IPS-20b (cell line): Measurements from ENCODE around the gene CHST7.

Source experiments
- H3K27ac ChIP-seq: one replicate; pipeline ENCODE4 v1.5.1; 2013; ENCODE audit warnings: low read length
- H3K27me3 ChIP-seq: 2 replicates; pipeline ENCODE4 v1.6.1; 2013; ENCODE audit warnings: mild to moderate bottlenecking, low read length, inconsistent platforms; ENCODE audit not compliant: insufficient read depth
- H3K36me3 ChIP-seq: 2 replicates; pipeline ENCODE4 v1.6.1; 2013; ENCODE audit warnings: low read depth, mild to moderate bottlenecking, inconsistent platforms, low read length, moderate library complexity; ENCODE audit not compliant: insufficient read depth
- H3K4me1 ChIP-seq: 2 replicates; pipeline ENCODE4 v1.6.1; 2013; ENCODE audit warnings: mild to moderate bottlenecking, control low read depth, inconsistent platforms, low read length, moderate library complexity; ENCODE audit not compliant: insufficient read depth
- H3K4me3 ChIP-seq: 2 replicates; pipeline ENCODE4 v1.5.1; 2013; ENCODE audit warnings: mild to moderate bottlenecking, low read length, inconsistent platforms
- H3K9ac ChIP-seq: 2 replicates; pipeline ENCODE4 v1.6.1; 2013; ENCODE audit warnings: low read depth, mild to moderate bottlenecking, inconsistent platforms, low read length, moderate library complexity
- H3K9me3 ChIP-seq: 2 replicates; pipeline ENCODE4 v1.6.1; 2013; ENCODE audit warnings: mild to moderate bottlenecking, low read depth, low read length, inconsistent platforms; ENCODE audit not compliant: insufficient read depth

The CHST7 gene

GRCh38 chrX:46574774-46575381 is 1.3 kb downstream of the CHST7 start:
- peak overlapping the region; percentile 89 for H3K4me3 ChIP-seq

GRCh38 chrX:46575586-46575985 is 2.0 kb downstream of the CHST7 start:
- Histone ChIP-seq H3K9ac (peak overlapping the region; percentile 73; the same call in 1 of the 2 replicates), H3K4me1 (no peaks in the 10 kb centered on the region; the same call in 1 of the 2 replicates), H3K27me3 (peaks cover 18% of the 10 kb centered on the region; the same call in 1 of the 2 replicates), H3K27ac (no peak overlapping the region), H3K36me3 (peaks cover 5% of the 10 kb centered on the region; the same call in 1 of the 2 replicates), H3K4me3 (peak overlapping the region; percentile 89), H3K9me3 (no peaks in the 10 kb centered on the region)

More at GRCh38 chrX:46574774-46575381, 1.3 kb downstream of the CHST7 start:
- H3K9ac ChIP-seq = peak overlapping the region; percentile 73; the same call in 1 of the 2 replicates
- H3K4me1 ChIP-seq = no peaks in the 10 kb centered on the region; the same call in 1 of the 2 replicates
- peaks cover 5% of the 10 kb centered on the region; the same call in 1 of the 2 replicates for H3K36me3 ChIP-seq
- no peak overlapping the region for H3K27ac ChIP-seq
- no peaks in the 10 kb centered on the region for H3K9me3 ChIP-seq
- peaks cover 18% of the 10 kb centered on the region; the same call in 1 of the 2 replicates for H3K27me3 ChIP-seq

DNA sequence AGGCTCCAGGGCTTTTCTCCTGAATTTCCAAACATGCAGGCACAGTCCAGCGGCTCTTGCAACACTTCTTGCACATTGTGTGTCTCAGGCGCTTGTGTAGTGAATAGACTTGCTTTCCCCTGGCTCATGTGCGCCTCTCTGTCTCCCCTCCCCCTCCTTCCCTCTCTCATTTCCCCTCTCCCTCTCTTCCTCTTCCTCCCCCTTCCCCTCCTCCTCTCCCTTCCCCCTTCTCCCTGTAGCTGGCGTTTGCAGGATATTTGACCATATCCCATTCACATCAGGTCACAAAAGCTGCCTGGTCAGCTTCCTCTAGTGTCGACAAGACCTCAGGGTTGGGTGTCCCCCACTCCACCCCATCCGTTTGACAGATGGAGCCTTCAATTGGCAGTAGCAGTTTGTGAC is 2.4 kb downstream of the CHST7 start:
- peaks cover 5% of the 10 kb centered on the region; the same call in 1 of the 2 replicates for H3K36me3 ChIP-seq
- peaks cover 18% of the 10 kb centered on the region; the same call in 1 of the 2 replicates for H3K27me3 ChIP-seq
- no peaks in the 10 kb centered on the region for H3K9me3 ChIP-seq
- no peaks in the 10 kb centered on the region; the same call in 1 of the 2 replicates for H3K4me1 ChIP-seq
- H3K27ac ChIP-seq = no peak overlapping the region
- H3K4me3 ChIP-seq = peak overlapping the region; percentile 89
- peak overlapping the region; percentile 73; the same call in 1 of the 2 replicates for H3K9ac ChIP-seq

DNA sequence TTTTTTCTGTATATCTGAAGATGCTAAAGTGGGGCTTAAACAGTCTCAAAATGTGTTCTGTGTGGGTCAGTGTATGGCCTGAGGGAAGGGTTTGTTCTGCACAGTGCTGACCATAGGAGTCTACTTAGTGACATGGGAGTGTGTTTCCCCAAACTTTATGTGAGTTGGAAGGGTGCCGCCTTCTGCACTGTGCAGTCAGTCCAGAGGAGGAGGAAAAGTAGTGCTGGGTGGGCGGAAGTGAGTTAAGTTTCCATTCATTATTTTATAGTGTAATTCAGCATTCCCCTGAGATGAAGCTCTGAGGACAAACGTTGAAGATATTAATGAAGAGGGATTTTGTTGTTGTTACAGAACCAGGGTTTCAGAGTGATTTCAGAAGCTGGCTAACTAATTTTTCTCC is 2.9 kb downstream of the CHST7 start:
- peak overlapping the region; percentile 89 for H3K4me3 ChIP-seq
- H3K27ac ChIP-seq = no peak overlapping the region
- H3K27me3 ChIP-seq = peaks cover 18% of the 10 kb centered on the region; the same call in 1 of the 2 replicates
- no peaks in the 10 kb centered on the region; the same call in 1 of the 2 replicates for H3K4me1 ChIP-seq
- H3K36me3 ChIP-seq = peaks cover 5% of the 10 kb centered on the region; the same call in 1 of the 2 replicates
- no peaks in the 10 kb centered on the region for H3K9me3 ChIP-seq
- H3K9ac ChIP-seq = peak overlapping the region; percentile 73; the same call in 1 of the 2 replicates

DNA sequence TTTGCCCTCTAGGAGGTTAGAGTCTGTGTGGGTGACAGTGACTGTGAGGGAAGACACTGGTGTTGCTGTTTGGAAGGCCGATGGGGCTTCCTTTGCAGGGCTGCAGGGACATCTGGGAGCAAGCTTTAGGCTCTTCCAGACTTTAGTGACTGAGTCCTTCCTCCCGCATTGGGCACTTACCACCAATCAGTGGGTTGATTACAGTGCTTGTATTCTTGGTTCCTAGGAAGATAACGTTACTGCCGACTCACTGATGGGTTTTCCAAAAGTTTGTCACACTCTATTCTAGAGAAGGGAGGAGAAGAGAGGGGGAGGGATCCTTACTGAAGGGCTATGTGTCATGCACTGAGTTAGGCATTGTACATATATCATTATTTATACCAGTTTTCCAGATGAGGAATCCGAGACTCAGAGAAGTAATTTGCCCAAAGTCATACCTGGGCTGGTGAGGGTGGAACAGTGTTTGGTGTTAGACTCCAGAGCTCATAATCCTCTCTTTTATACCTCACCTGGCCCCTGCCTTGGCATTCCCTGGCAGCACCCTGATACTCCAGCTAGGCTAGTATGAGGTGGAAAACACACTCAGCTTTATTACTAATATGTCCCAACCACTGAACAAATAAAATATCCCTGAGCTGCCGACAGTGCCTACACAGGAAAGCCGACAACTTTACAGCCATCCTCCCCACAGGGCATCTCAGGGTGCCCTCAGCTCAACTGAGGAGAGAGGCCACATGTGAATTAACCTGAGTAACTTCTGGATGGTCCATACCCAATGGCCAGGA is 3.8 kb downstream of the CHST7 start:
- Histone ChIP-seq H3K4me3 (peak overlapping the region; percentile 89; the same call in 1 of the 2 replicates), H3K36me3 (peaks cover 5% of the 10 kb centered on the region; the same call in 1 of the 2 replicates), H3K4me1 (peaks cover 3% of the 10 kb centered on the region; the same call in 1 of the 2 replicates), H3K27ac (no peak overlapping the region), H3K27me3 (peaks cover 18% of the 10 kb centered on the region; the same call in 1 of the 2 replicates), H3K9ac (no peak overlapping the region), H3K9me3 (no peaks in the 10 kb centered on the region)

- Histone ChIP-seq H3K4me3 (no peak overlapping the region), H3K27me3 (peaks cover 18% of the 10 kb centered on the region; the same call in 1 of the 2 replicates), H3K36me3 (peaks cover 5% of the 10 kb centered on the region; the same call in 1 of the 2 replicates), H3K9me3 (no peaks in the 10 kb centered on the region), H3K27ac (no peak overlapping the region), H3K4me1 (peaks cover 11% of the 10 kb centered on the region; the same call in 1 of the 2 replicates), H3K9ac (no peak overlapping the region)
These were observed 5.7 kb downstream of the CHST7 start for GRCh38 chrX:46579250-46579649.

- Histone ChIP-seq H3K27me3 (peaks cover 6% of the 10 kb centered on the region; the same call in 1 of the 2 replicates), H3K9me3 (no peaks in the 10 kb centered on the region), H3K9ac (no peak overlapping the region), H3K27ac (no peak overlapping the region), H3K4me1 (peaks cover 11% of the 10 kb centered on the region; the same call in 1 of the 2 replicates), H3K4me3 (no peak overlapping the region), H3K36me3 (peaks cover 5% of the 10 kb centered on the region; the same call in 1 of the 2 replicates)
These were observed 7.0 kb downstream of the CHST7 start for GRCh38 chrX:46580613-46581012.

DNA sequence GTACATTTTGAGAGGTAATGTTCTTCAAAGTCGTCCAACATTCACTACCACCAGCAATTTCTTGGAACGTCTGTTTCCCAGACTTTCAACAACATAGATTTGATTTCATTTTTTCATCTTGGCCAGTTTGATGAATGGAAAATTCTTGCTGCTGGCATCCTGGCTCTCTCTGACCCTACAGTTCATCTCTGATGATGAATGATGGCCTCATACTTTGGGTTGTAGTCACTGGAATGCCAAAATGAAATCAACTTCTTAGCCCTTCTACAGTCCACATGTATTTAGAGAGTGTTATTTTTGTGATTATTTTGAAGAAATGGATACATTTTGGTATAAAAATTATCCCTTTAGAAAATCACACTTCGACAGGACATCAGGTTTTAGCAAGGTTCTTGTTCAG is 8.8 kb downstream of the CHST7 start:
- no peak overlapping the region for H3K9ac ChIP-seq
- H3K4me1 ChIP-seq = peaks cover 17% of the 10 kb centered on the region; the same call in 1 of the 2 replicates
- no peak overlapping the region; the same call in 1 of the 2 replicates for H3K4me3 ChIP-seq
- no peak overlapping the region for H3K27ac ChIP-seq
- no peaks in the 10 kb centered on the region for H3K27me3 ChIP-seq
- peaks cover 5% of the 10 kb centered on the region; the same call in 1 of the 2 replicates for H3K36me3 ChIP-seq
- no peaks in the 10 kb centered on the region for H3K9me3 ChIP-seq

GRCh38 chrX:46582966-46583365 is 9.4 kb downstream of the CHST7 start:
- no peak overlapping the region for H3K4me3 ChIP-seq
- peaks cover 5% of the 10 kb centered on the region; the same call in 1 of the 2 replicates for H3K36me3 ChIP-seq
- no peak overlapping the region for H3K9ac ChIP-seq
- H3K4me1 ChIP-seq = peaks cover 20% of the 10 kb centered on the region; the same call in 1 of the 2 replicates
- no peaks in the 10 kb centered on the region for H3K27me3 ChIP-seq
- no peak overlapping the region for H3K27ac ChIP-seq
- no peaks in the 10 kb centered on the region for H3K9me3 ChIP-seq

- Histone ChIP-seq H3K27ac (no peak overlapping the region), H3K27me3 (no peaks in the 10 kb centered on the region), H3K4me1 (peaks cover 26% of the 10 kb centered on the region; the same call in 1 of the 2 replicates), H3K9me3 (no peaks in the 10 kb centered on the region), H3K4me3 (no peak overlapping the region), H3K36me3 (no peaks in the 10 kb centered on the region; the same call in 1 of the 2 replicates), H3K9ac (no peak overlapping the region)
These were observed 11.2 kb downstream of the CHST7 start for GRCh38 chrX:46584736-46585135.

DNA sequence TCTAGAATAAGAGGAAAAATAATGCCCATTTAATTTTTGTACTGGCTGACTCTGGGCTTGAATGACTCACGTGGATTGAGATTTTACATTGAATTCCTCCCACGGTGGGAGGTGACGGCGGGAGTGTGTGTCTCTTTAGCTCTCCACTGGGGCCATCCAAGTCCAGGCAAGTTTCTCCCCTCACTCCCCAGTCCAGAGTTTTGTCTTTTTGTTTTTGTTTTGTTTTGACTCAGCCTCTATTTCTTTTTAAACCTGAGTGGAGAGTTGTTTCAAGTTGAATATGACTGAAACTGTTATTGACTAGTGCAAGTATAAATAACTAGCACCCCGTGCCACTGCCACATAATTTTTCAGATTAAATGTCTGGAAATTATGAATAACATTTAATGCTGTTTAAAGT is 13.6 kb downstream of the CHST7 start:
- Histone ChIP-seq H3K9ac (no peak overlapping the region), H3K4me3 (peak overlapping the region; percentile 51; the same call in 1 of the 2 replicates), H3K27ac (no peak overlapping the region), H3K9me3 (no peaks in the 10 kb centered on the region), H3K36me3 (no peaks in the 10 kb centered on the region), H3K4me1 (peaks cover 26% of the 10 kb centered on the region; the same call in 1 of the 2 replicates), H3K27me3 (no peaks in the 10 kb centered on the region)
